Activated T-cell treated with anti-CD3 and anti-CD28 coated beads, Interleukin-2, amount 50 U/mL, for 72 hours (primary cell): ENCODE measurements around the gene GHITM. TPM values are rescaled to one million over a fixed set of nuclear protein-coding genes. Genes with fewer than 3 reads are reported as not detected.

Experiments used
- ATAC-seq, 2 donors: fragments of 150-1000 bp; cut with Tn5 transposase; replicated peaks in 1 of 2; 2 replicates each; pipeline ENCODE4 v1.10.0; 2021; ENCODE audit warnings: moderate library complexity in 2 of 2, mild to moderate bottlenecking in 1 of 2
- DNase-seq, 2 donors: peaks; one replicate each; pipeline ENCODE4 v3.0.0; 2021 to 2022; ENCODE audit warnings: mixed read lengths in 1 of 2
- H3K27ac Mint-ChIP-seq: one replicate; pipeline ENCODE4 v1.8.0; 2022; ENCODE audit warnings: mild to moderate bottlenecking, moderate library complexity, mixed read lengths
- H3K27me3 Mint-ChIP-seq: one replicate; pipeline ENCODE4 v1.8.0; 2022; ENCODE audit warnings: low read depth, mixed read lengths
- H3K36me3 Mint-ChIP-seq, 2 donors: one replicate each; pipeline ENCODE4 v1.8.0; 2022; ENCODE audit warnings: mixed read lengths in 2 of 2, mild to moderate bottlenecking in 1 of 2; ENCODE audit not compliant: insufficient read depth in 2 of 2
- H3K4me1 Mint-ChIP-seq: one replicate; pipeline ENCODE4 v1.8.0; 2022; ENCODE audit warnings: low read depth, mixed read lengths
- H3K4me3 Mint-ChIP-seq, 2 donors: one replicate each; pipeline ENCODE4 v1.8.0; 2022; ENCODE audit warnings: mild to moderate bottlenecking in 2 of 2, mixed read lengths in 2 of 2, moderate library complexity in 2 of 2
- H3K9me3 Mint-ChIP-seq, 2 donors: one replicate each; pipeline ENCODE4 v1.8.0; 2022; ENCODE audit warnings: mixed read lengths in 2 of 2
- total RNA-seq, 2 donors: library from RNA; stranded (reverse); gene quantifications; one replicate each; pipeline ENCODE4 v1.2.3, GENCODE V29; 2022

Gene GHITM
- total RNA-seq, 2 donors from 2014 or later, result 214 to 234 TPM

GRCh38 chr10:84201244-84201606, 61.9 kb downstream of the GHITM start:
- Mint-ChIP-seq H3K4me3 (no peak overlapping the region), H3K27me3 (peaks cover 10% of the 10 kb centered on the region), H3K9me3 (no peaks in the 10 kb centered on the region), H3K4me1 (no peaks in the 10 kb centered on the region), H3K27ac (no peak overlapping the region), H3K36me3 (no peaks in the 10 kb centered on the region)
- ATAC-seq (no peak), DNase-seq (no peak)

- H3K27ac Mint-ChIP-seq, result no peak overlapping the region
- H3K9me3 Mint-ChIP-seq, result no peaks in the 10 kb centered on the region
- no peaks in the 10 kb centered on the region for H3K36me3 Mint-ChIP-seq
- DNase-seq (no peak), ATAC-seq (no peak)
- H3K27me3 Mint-ChIP-seq, result peaks cover 9% of the 10 kb centered on the region
- H3K4me3 Mint-ChIP-seq, result no peak overlapping the region
- H3K4me1 Mint-ChIP-seq, result no peaks in the 10 kb centered on the region
Measured at GRCh38 chr10:84201682-84202081, 62.4 kb downstream of the GHITM start.

GRCh38 chr10:84202349-84202748, 63.0 kb downstream of the GHITM start:
- H3K36me3 Mint-ChIP-seq, result no peaks in the 10 kb centered on the region

More at GRCh38 chr10:84202349-84202748, 63.0 kb downstream of the GHITM start:
- H3K27ac Mint-ChIP-seq, result no peak overlapping the region
- peaks cover 9% of the 10 kb centered on the region for H3K27me3 Mint-ChIP-seq
- no peak for ATAC-seq
- no peak overlapping the region for H3K4me3 Mint-ChIP-seq
- no peak for DNase-seq
- H3K4me1 Mint-ChIP-seq, result no peaks in the 10 kb centered on the region
- no peaks in the 10 kb centered on the region for H3K9me3 Mint-ChIP-seq

Other genes starting within 250 kb of the GHITM start
- not detected for gene GPR15LG, start 34.3 kb downstream of the GHITM start, total RNA-seq
- 1 to 10 TPM in 1 of 2 donors, under 1 TPM in 1; 0.36 to 2.2 TPM for gene CDHR1, start 55.0 kb downstream of the GHITM start, total RNA-seq
- gene LRIT2, start 86.0 kb downstream of the GHITM start, total RNA-seq, result not detected
- not detected for gene LRIT1, start 102.0 kb downstream of the GHITM start, total RNA-seq
- not detected for gene RGR, start 105.5 kb downstream of the GHITM start, total RNA-seq
- gene CCSER2, start 189.1 kb downstream of the GHITM start, total RNA-seq, result 10 to 100 TPM; 93.7 to 99.1 TPM